Right cardiac atrium (tissue), 5 donors: Measurements from ENCODE around the gene ZNF385D. TPM values are rescaled to one million over a fixed set of nuclear protein-coding genes. Genes with fewer than 3 reads are reported as not detected.
A peak's percentile ranks its signal among the peaks of the same experiment; 100 is the strongest.

ENCODE experiments used
- ATAC-seq, 2 donors: fragments of 200-7000 bp; cut with Tn5 transposase; one replicate each; pipeline versions ENCODE4 v1.8.0 to v1.9.1; 2020; ENCODE audit warnings: moderate library complexity in 2 of 2, mild to moderate bottlenecking in 1 of 2
- DNase-seq, 3 donors: peaks; one replicate each; pipeline ENCODE4 v3.0.0-alpha.2; 2020
- H3K27ac ChIP-seq: one replicate; pipeline ENCODE4 v1.5.1; 2013; ENCODE audit warnings: mild to moderate bottlenecking, low read length, control low read depth, moderate library complexity
- H3K27me3 ChIP-seq: one replicate; pipeline ENCODE4 v1.6.1; 2013; ENCODE audit not compliant: control insufficient read depth, insufficient read depth
- H3K4me1 ChIP-seq: one replicate; pipeline ENCODE4 v1.6.1; 2013; ENCODE audit warnings: low read length; ENCODE audit not compliant: control insufficient read depth, insufficient read depth
- H3K4me3 ChIP-seq: one replicate; pipeline ENCODE4 v1.5.1; 2013; ENCODE audit warnings: low read length, control low read depth
- H3K9me3 ChIP-seq: one replicate; pipeline ENCODE4 v1.6.1; 2013; ENCODE audit warnings: low read length; ENCODE audit not compliant: control insufficient read depth
- WGBS: extraction: QIAGEN DNeasy Blood & Tissue Kit; methylation state at CpG from one replicate; pipeline ENCODE4 v1.1.7; 2013; 5-methylcytosine and 5-hydroxymethylcytosine counted together
- intact Hi-C, 4 donors: fragments of 100-400 bp; cut with DNase I; formaldehyde crosslinking; loops; one replicate each; pipeline versions ENCODE4 v1.11.0 to v1.14.0; 2022 to 2023
- polyA plus RNA-seq: library from polyadenylated mRNA; stranded (reverse); fragments of 200-250 nt; gene quantifications from one replicate; pipeline ENCODE4 v1.2.3, GENCODE V29; 2013
- total RNA-seq, 4 donors: library from RNA; stranded (reverse); fragmentation: NEBNext Ultra II Directional; extraction: Animal tissue kit (Norgen Biotek cat#: 25700); gene quantifications; one replicate each; pipeline ENCODE4 v1.2.1, GENCODE V29; 2021
- donor health status: healthy with polysubstance abuse.
- donor health status: DM: no; HTN: yes; CAD: no.
- donor health status: DM: no; HTN: no; CAD: no.
- donor health status: DM: no; HTN: yes; CAD: no; lungs with severe emphysema.
- donor health status: DM: yes; HTN: yes; CAD: no.

The ZNF385D gene
- total and polyA plus RNA-seq, 5 donors: 0.86 to 1.8 (median 1.5) TPM

DNA sequence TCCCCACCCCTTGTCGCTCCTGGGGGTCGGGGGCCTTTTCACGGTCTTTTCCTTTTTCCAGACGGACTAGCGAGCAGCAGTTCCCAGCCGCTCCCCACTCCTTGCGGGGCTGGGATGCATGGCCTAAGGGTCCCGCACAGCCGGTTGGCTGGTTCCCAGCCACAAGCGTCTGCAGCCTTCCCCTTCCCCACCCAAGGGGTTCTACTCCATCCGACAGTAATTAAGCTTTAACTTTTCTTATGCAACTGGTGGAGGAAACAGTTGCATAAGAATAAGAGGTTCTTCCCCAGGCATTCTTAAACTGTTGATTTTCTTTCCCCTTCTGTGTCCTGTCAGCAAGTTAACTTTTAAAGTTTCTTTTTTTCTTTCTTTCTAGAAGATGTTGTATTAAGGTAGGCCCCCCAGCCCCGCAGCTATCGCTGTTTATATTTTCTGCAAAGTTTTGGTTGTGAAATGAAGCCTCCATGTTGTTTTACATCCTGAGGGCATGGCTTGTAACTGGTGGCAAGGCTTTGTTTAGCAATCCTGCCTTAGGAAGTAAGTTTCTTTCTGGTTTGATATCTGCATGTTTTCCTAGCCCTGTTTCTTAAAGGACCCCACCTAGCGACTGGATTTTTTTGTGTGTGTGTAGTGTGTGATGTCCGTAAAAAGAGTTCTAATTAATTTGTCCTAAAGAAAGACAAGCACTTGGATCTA is 207.5 kb downstream of the ZNF385D start:
- intact Hi-C loops: no loop called here
- Histone ChIP-seq H3K4me1 (no peaks in the 10 kb centered on the region), H3K27ac (no peak overlapping the region), H3K4me3 (no peak overlapping the region), H3K27me3 (no peaks in the 10 kb centered on the region), H3K9me3 (no peaks in the 10 kb centered on the region)
- peak in 1 of 3 donors; percentile 21 for DNase-seq
- no peak for ATAC-seq
- WGBS: 77% methylated on average over 15 of the region's 15 CpGs

DNA sequence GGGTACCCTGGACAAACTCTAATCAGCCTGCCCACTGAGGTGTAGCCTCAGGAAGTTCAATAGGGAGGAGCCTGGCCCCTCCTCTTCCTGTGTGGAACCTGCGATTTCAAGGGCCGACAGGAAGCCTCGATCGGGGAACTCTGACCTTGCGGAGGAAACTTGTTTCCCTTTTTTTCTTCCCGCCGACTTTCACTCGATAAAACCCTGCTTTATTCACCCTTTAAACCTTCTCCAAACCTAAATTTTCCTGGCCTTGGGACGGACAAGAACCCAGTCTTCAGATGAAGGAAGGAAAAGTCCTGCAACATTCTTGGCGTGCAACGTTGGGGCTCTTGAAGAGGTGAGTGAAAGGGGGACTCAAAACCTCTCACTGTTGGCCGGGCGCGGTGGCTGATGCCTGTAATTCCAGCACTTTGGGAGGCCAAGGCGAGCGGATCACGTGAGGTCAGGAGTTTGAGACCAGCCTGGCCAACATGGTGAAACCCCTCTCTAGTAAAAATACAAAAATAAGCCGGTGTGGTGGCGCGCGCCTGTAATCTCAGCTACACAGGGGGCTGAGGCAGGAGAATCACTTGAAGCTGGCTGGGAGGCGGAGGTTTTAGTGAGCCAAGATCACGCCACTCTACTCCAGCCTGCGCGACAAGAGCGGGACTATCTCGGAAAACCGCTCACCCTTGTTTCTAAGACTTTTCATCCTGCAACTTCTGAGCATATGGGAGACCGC is 208.2 kb downstream of the ZNF385D start:
- 85% methylated on average over 29 of the region's 29 CpGs for WGBS
- intact Hi-C loops: no loop called here

DNA sequence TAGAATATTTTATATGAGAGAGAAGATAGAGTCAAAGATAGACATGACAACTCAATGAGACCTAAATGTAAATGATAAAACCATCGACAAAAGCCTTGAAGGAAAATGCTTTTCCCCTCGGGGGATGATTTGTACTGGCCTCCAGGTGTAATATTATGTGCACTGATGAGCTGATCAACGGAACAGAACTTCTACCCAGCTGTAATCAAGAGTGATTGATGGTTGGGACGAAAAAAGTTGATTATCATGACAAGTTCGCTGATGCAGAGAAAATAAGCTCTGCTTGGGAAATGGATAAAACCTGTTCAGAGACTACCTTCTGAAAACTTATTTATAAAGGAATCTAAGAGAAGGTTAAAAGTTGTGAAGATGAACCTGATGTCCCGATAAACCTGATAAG is 210.7 kb downstream of the ZNF385D start:
- WGBS: 85% methylated on average over 6 of the region's 6 CpGs
- no peaks in the 10 kb centered on the region for H3K4me1 ChIP-seq
- H3K27me3 ChIP-seq: no peaks in the 10 kb centered on the region
- H3K27ac ChIP-seq: no peak overlapping the region
- no peak overlapping the region for H3K4me3 ChIP-seq
- intact Hi-C loops: no loop called here
- H3K9me3 ChIP-seq: no peaks in the 10 kb centered on the region
- DNase-seq (no peak), ATAC-seq (no peak)

More for the DNA sequence above, 208.2 kb downstream of the ZNF385D start:
- ATAC-seq: no peak
- no peaks in the 10 kb centered on the region for H3K9me3 ChIP-seq
- DNase-seq: peak in 1 of 3 donors; percentile 15
- H3K4me1 ChIP-seq: no peaks in the 10 kb centered on the region
- no peaks in the 10 kb centered on the region for H3K27me3 ChIP-seq
- H3K27ac ChIP-seq: no peak overlapping the region
- H3K4me3 ChIP-seq: no peak overlapping the region

DNA sequence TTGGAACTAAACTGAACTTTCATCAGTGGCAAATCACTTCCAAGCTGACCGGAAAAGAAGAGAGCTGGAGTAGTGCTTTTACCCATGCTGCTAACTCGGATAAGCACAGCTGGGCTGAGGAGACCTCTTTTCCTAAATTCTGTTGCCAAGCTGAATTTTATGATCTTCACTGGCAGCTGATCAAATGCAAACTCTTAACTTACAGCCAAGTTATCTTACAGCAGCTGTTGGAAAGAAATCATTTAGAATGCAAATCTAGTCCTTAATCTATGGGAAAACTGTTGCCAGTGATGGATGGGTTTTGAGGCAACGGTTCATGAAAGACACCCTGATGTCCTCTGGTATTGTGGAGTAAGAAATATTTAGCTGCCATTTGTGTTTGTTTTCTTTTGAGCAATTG is 216.5 kb downstream of the ZNF385D start:
- no peak overlapping the region for H3K4me3 ChIP-seq
- no peak for DNase-seq
- H3K4me1 ChIP-seq: no peaks in the 10 kb centered on the region
- no peaks in the 10 kb centered on the region for H3K9me3 ChIP-seq
- no peaks in the 10 kb centered on the region for H3K27me3 ChIP-seq
- 54% methylated on average over 3 of the region's 3 CpGs for WGBS
- ATAC-seq: no peak
- intact Hi-C loops: no loop called here
- no peak overlapping the region for H3K27ac ChIP-seq

DNA sequence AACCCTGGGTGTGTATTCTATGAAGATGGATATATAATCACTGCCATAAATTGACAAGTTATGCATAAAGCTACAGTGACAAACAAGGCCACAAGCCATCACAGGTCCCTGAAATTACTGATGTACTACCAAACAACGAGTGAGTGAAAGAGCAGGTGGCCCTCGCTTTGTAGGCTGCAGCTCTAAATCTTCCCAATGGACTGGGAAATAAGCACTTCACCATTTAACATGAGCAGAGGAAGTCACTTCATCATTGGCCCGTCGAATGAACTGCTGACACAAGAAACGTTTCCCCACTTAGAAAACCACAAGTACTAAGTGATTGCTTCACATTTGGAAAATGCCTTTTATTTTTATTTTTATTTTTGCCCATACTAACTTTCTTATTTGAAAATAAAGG is 218.0 kb downstream of the ZNF385D start:
- 64% methylated on average over 5 of the region's 5 CpGs for WGBS
- Histone ChIP-seq H3K9me3 (no peaks in the 10 kb centered on the region), H3K27ac (no peak overlapping the region), H3K27me3 (no peaks in the 10 kb centered on the region), H3K4me3 (no peak overlapping the region), H3K4me1 (no peaks in the 10 kb centered on the region)
- DNase-seq (no peak), ATAC-seq (no peak)
- intact Hi-C loops: no loop called here

DNA sequence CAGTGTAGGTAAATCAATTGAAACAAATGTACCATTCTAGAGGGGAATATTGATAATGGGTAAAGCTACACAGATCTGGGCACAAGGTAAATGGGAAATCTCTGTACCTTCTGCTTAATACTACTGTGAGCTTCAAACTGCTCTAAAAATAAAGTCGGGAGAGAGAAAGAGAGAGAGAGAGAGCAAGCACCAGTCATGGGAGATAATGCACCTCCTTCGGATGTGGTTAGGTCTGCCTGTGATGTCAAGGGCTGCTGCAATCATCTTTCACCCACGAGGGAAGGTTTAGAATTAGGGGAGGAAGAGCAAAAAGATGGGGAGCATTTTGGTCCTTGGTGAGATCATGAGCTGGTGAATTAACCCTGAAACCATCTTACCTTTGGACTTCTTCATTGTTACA is 219.1 kb downstream of the ZNF385D start:
- intact Hi-C loops: no loop called here
- Histone ChIP-seq H3K27ac (no peak overlapping the region), H3K4me1 (no peaks in the 10 kb centered on the region), H3K4me3 (no peak overlapping the region), H3K9me3 (no peaks in the 10 kb centered on the region), H3K27me3 (no peaks in the 10 kb centered on the region)
- 58% methylated on average over 3 of the region's 3 CpGs for WGBS
- DNase-seq (no peak), ATAC-seq (no peak)

DNA sequence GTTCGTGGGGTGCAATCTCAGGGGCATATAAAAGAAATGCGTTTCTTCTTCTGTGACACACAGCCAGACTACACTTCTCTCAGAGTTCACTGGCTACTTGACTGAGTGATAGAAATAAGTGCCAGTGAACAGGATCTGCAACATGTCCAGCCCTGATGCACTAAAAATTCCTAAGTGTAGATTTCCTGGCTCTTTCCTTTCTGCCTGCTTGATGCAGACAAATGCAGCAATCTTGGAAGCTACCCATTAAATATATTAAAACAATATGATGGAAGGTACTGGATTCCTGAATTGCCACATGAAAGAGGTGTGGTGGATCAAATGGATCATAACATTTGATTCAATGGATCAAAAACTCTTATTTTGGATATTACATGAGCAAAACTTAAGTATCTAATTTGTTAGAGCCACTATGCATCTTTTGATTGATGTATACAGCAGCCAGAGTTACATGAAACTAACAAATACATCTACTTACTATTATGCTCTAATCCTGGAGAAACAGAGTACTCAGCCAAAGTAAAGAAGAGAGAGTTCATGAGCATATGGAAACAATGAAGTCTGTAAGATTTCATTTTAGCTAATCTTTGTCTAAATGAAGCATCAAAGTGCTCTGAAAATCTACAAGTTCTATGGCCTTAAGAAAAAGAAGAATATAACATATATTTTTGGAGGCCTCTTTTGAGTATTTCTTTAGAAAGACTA is 222.6 kb downstream of the ZNF385D start:
- Histone ChIP-seq H3K4me3 (no peak overlapping the region), H3K9me3 (no peaks in the 10 kb centered on the region), H3K4me1 (no peaks in the 10 kb centered on the region), H3K27me3 (no peaks in the 10 kb centered on the region), H3K27ac (no peak overlapping the region)
- no peak for ATAC-seq
- intact Hi-C loops: no loop called here
- 63% methylated on average over 2 of the region's 2 CpGs for WGBS
- DNase-seq: no peak

DNA sequence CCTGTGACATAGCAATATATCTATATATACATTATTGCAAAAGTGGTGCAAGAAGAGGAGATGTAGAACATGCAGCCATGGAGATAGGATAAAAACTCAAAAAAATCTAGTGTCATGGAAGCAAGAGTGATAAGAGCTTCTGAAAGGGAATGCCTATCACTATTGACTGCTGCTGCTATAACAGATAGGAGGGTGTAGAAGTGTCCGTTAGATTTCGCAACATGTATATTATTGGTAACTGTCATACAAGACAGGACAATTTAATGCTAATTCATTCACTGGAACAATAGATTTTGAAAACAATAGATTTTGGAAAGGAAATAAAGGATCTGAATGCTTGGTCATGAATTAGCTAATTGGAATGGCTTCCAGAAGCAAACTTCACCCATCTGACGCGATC is 224.5 kb downstream of the ZNF385D start:
- no peak for DNase-seq
- ATAC-seq: no peak
- no peak overlapping the region for H3K27ac ChIP-seq
- intact Hi-C loops: no loop called here
- H3K9me3 ChIP-seq: no peaks in the 10 kb centered on the region
- no peaks in the 10 kb centered on the region for H3K27me3 ChIP-seq
- H3K4me3 ChIP-seq: no peak overlapping the region
- no peaks in the 10 kb centered on the region for H3K4me1 ChIP-seq
- 78% methylated on average over 4 of the region's 4 CpGs for WGBS

DNA sequence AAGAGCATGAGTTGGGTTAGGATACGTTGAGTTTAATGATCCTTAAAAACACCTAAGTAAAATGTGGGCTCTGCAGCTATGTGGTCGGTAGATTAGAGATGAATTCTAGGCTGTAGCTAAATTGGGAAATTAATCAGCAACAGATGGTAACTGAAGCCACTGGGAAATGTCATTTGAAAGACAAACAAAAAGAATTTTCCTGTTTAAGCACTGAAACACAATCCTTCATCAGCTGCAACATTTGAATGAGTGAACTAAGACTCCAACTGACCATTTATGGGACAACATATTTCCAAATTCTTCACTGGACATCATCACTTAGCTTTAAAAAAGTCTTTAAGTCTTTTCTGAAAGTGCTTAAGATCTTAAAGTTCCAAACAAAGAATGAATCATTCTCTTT is 226.9 kb downstream of the ZNF385D start:
- intact Hi-C loops: no loop called here

DNA sequence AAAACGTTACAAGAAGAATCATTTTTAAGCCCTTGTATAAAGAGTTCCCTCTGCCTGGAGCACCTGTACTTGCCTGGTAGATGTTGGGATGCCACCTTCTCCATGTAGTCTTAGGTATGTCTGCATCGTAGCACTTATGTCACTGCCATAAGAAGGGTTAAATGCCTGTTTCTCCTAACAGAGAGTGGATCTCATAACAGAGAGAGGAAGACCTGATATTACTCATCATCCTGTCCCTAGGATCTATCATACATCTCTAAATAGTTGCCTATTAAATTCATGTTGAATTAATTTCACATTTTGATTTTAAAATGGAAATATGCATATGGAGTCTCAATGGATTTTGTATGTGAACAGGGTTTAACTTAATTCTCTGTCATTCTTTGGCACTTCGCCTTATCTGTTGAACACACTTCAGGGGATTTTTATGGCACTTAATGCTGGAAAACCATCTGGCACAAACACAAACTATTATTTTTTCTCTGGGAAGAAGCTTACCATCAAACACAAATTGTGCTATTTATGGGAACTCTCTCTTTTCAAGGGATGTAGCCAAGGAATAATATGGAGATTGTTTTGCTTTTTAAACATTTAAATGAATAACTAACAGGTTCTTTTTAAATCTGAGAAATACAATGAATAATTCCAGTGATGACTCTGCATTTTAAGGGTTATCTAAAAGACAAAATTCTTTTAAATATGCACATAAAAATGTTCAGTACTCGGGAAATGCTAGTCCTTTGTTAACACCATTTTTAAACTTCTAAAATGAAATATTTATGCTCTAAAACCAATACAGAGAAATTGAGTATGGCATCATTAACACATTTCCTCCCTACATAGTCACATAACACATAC is 230.7 kb downstream of the ZNF385D start:
- Histone ChIP-seq H3K27ac (no peak overlapping the region), H3K27me3 (no peaks in the 10 kb centered on the region), H3K9me3 (no peaks in the 10 kb centered on the region), H3K4me1 (no peaks in the 10 kb centered on the region), H3K4me3 (no peak overlapping the region)
- intact Hi-C loops: no loop called here
- DNase-seq (no peak), ATAC-seq (no peak)
- WGBS: 61% methylated on average over 4 of the region's 4 CpGs

More for the DNA sequence above, 226.9 kb downstream of the ZNF385D start:
- H3K4me3 ChIP-seq: no peak overlapping the region
- H3K27ac ChIP-seq: no peak overlapping the region
- ATAC-seq (no peak), DNase-seq (no peak)
- 48% methylated on average over 2 of the region's 2 CpGs for WGBS
- H3K4me1 ChIP-seq: no peaks in the 10 kb centered on the region
- no peaks in the 10 kb centered on the region for H3K9me3 ChIP-seq
- H3K27me3 ChIP-seq: no peaks in the 10 kb centered on the region
